Superior temporal gyrus (tissue), 1 donor: Measurements from ENCODE around the gene DEGS2.
A peak's percentile ranks its signal among the peaks of the same experiment; 100 is the strongest.

ENCODE experiments used
- DNase-seq: peaks from one replicate; pipeline ENCODE4 v3.0.0-alpha.2; 2016; ENCODE audit errors: extremely low spot score

Gene DEGS2

GRCh38 chr14:100114109-100114765 is 45.2 kb downstream of the DEGS2 start:
- DNase-seq = no peak

GRCh38 chr14:100111931-100112704 is 47.3 kb downstream of the DEGS2 start:
- DNase-seq = no peak

- no peak for DNase-seq
Observed at GRCh38 chr14:100110816-100111215, 48.6 kb downstream of the DEGS2 start.

GRCh38 chr14:100109594-100109955 is 49.9 kb downstream of the DEGS2 start:
- no peak for DNase-seq

- no peak for DNase-seq
Observed at GRCh38 chr14:100108840-100109593, 50.4 kb downstream of the DEGS2 start.

GRCh38 chr14:100108042-100108825 is 51.2 kb downstream of the DEGS2 start:
- DNase-seq = peak; percentile 89

GRCh38 chr14:100107236-100107635 is 52.2 kb downstream of the DEGS2 start:
- no peak for DNase-seq

- DNase-seq = no peak
Observed at GRCh38 chr14:100106250-100107112, 53.0 kb downstream of the DEGS2 start.

- DNase-seq = no peak
Observed at GRCh38 chr14:100105357-100106169, 53.9 kb downstream of the DEGS2 start.

GRCh38 chr14:100104523-100105300 is 54.7 kb downstream of the DEGS2 start:
- DNase-seq = no peak

- no peak for DNase-seq
Observed at GRCh38 chr14:100104006-100104352, 55.5 kb downstream of the DEGS2 start.

GRCh38 chr14:100103250-100104005 is 56.0 kb downstream of the DEGS2 start:
- peak; percentile 57 for DNase-seq

GRCh38 chr14:100102156-100102785 is 57.2 kb downstream of the DEGS2 start:
- no peak for DNase-seq

- DNase-seq = no peak
Observed at GRCh38 chr14:100100032-100100703, 59.3 kb downstream of the DEGS2 start.

- no peak for DNase-seq
Observed at GRCh38 chr14:100098171-100098570, 61.3 kb downstream of the DEGS2 start.

- DNase-seq = no peak
Observed at GRCh38 chr14:100096656-100097055, 62.8 kb downstream of the DEGS2 start.
